BLaER1 treated with 17β-estradiol and CSF1 and Interleukin-3, amounts not matched to agents 10 nM and 100 nM (cell line): Measurements from ENCODE around the gene IRF3.

Experiments
- H3K27ac ChIP-seq, 11 experiments: shearing (Covaris generic); formaldehyde crosslinking; 2 replicates each; pipeline ENCODE4 v1.8.1; 2022
- H3K27me3 ChIP-seq, 11 experiments: shearing (Covaris generic); formaldehyde crosslinking; 2 replicates each; pipeline ENCODE4 v1.8.1; 2022
- H3K36me3 ChIP-seq, 11 experiments: shearing (Covaris generic); formaldehyde crosslinking; 2 replicates each; pipeline ENCODE4 v1.8.1; 2022
- H3K4me1 ChIP-seq, 10 experiments: shearing (Covaris generic); formaldehyde crosslinking; 2 replicates each; pipeline ENCODE4 v1.8.1; 2022
- H3K4me2 ChIP-seq, 11 experiments: shearing (Covaris generic); formaldehyde crosslinking; 2 replicates each; pipeline ENCODE4 v1.8.1; 2022
- H3K4me3 ChIP-seq, 10 experiments: shearing (Covaris generic); formaldehyde crosslinking; 2 replicates each; pipeline ENCODE4 v1.8.1; 2022
- H3K9ac ChIP-seq, 11 experiments: shearing (Covaris generic); formaldehyde crosslinking; 2 replicates each; pipeline ENCODE4 v1.8.1; 2022
- H3K9me3 ChIP-seq, 11 experiments: shearing (Covaris generic); formaldehyde crosslinking; replicated peaks in 1 of 11; 2 replicates each; pipeline ENCODE4 v1.8.1; 2022
- H4K20me1 ChIP-seq, 11 experiments: shearing (Covaris generic); formaldehyde crosslinking; 2 replicates each; pipeline ENCODE4 v1.8.1; 2022
- Cebpa-rat ChIP-seq, 11 experiments: shearing (Covaris generic); IDR thresholded peaks; 2 replicates each; pipeline ENCODE4 v1.8.1; 2022

The IRF3 gene

DNA sequence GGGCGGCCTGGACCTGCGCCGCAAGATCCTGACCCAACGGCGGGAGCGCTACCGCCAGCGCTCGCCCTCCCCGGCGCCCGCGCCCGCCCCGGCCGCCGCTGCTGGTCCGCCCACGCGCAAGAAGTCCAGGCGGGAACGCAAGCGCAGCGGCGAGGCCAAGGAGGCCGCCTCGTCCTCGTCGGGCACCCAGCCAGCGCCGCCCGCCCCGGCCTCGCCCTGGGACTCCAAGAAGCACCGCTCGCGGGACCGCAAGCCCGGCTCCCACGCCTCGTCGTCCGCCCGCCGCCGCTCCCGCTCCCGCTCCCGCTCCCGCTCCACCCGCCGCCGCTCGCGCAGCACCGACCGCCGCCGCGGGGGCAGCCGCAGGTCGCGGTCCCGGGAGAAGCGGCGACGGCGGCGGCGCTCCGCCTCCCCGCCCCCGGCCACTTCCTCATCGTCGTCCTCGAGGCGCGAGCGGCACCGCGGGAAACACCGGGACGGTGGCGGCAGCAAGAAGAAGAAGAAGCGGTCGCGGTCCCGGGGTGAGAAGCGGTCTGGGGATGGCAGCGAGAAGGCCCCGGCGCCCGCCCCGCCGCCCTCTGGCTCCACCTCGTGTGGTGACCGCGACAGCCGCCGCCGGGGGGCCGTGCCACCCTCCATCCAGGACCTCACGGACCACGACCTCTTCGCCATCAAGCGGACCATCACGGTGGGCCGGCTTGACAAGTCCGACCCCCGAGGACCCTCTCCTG lies 13.7 kb downstream of the IRF3 start:
- H3K27ac ChIP-seq: no peak overlapping the region
- H3K9ac ChIP-seq: no peak overlapping the region
- H3K9me3 ChIP-seq: no peaks in the 10 kb centered on the region
- no peak overlapping the region for H3K4me2 ChIP-seq
- H3K4me3 ChIP-seq: no peak overlapping the region
- no peaks in the 10 kb centered on the region for H3K27me3 ChIP-seq
- peaks cover 90 to 98% (median 96%) of the 10 kb centered on the region in 11 experiments for H3K36me3 ChIP-seq
- TF ChIP-seq Cebpa-rat (IDR thresholded peaks at IDR 0.05): no peak
- peaks cover 0 to 5% (median 0%) of the 10 kb centered on the region in 10 experiments; a peak in 2 of 20 replicates for H3K4me1 ChIP-seq
- H4K20me1 ChIP-seq: peaks cover 26 to 96% (median 76%) of the 10 kb centered on the region in 11 experiments; a peak in 20 of 22 replicates

DNA sequence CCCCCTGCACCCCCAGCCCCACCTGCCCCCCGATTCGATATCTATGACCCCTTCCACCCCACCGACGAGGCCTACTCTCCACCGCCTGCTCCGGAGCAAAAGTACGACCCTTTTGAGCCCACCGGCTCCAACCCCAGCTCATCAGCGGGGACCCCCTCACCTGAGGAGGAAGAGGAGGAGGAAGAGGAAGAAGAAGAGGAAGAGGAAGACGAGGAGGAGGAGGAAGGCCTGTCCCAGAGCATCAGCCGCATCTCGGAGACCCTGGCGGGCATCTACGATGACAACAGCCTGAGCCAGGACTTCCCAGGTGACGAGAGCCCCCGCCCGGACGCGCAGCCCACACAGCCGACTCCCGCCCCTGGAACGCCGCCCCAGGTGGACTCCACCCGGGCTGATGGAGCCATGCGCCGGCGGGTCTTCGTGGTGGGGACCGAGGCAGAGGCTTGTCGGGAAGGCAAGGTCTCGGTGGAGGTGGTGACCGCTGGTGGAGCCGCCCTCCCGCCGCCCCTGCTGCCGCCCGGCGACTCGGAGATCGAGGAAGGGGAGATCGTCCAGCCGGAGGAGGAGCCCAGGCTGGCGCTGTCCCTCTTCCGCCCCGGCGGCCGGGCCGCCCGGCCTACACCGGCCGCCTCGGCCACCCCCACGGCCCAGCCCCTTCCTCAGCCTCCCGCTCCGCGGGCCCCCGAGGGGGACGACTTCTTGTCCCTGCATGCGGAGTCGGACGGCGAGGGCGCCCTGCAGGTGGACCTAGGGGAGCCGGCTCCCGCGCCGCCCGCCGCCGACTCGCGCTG lies 14.4 kb downstream of the IRF3 start:
- Histone ChIP-seq H3K27ac (no peak overlapping the region), H3K27me3 (no peaks in the 10 kb centered on the region), H3K4me1 (peaks cover 0 to 3% (median 0%) of the 10 kb centered on the region in 10 experiments; a peak in 2 of 20 replicates), H4K20me1 (peaks cover 26 to 96% (median 77%) of the 10 kb centered on the region in 11 experiments; a peak in 20 of 22 replicates), H3K4me2 (no peak overlapping the region), H3K4me3 (no peak overlapping the region), H3K9ac (no peak overlapping the region), H3K36me3 (peaks cover 90 to 98% (median 96%) of the 10 kb centered on the region in 11 experiments), H3K9me3 (no peaks in the 10 kb centered on the region)
- no peak for TF ChIP-seq Cebpa-rat (IDR thresholded peaks at IDR 0.05)

DNA sequence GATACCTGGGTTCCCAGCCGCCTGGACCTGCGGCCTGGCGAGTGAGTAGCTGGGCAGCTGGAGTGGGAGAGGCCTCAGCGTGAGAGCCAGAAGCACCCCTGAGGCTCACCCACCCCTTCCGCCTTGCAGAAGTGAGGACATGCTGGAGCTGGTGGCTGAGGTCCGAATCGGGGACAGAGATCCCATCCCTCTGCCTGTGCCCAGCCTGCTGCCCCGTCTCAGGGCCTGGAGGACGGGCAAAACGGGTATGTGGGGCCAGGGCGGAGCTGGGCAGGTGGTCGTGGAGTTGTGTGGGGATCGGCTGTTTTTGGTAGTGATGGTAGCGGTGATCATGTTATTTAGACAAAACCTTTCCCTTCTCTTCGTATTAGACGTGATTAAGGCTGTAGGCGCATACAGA lies 19.1 kb downstream of the IRF3 start:
- Histone ChIP-seq H3K36me3 (peaks cover 64 to 74% (median 72%) of the 10 kb centered on the region in 11 experiments), H3K4me3 (no peak overlapping the region), H3K27ac (no peak overlapping the region), H3K4me2 (no peak overlapping the region), H3K9me3 (no peaks in the 10 kb centered on the region), H3K4me1 (peaks cover 25 to 28% (median 26%) of the 10 kb centered on the region in 10 experiments), H3K27me3 (no peaks in the 10 kb centered on the region), H3K9ac (peak overlapping the region in 6 of 11 experiments; percentile 19 to 100 (median 25); a peak in 4 of 22 replicates), H4K20me1 (peaks cover 22 to 78% (median 65%) of the 10 kb centered on the region in 11 experiments; a peak in 20 of 22 replicates)
- TF ChIP-seq Cebpa-rat (IDR thresholded peaks at IDR 0.05): no peak

DNA sequence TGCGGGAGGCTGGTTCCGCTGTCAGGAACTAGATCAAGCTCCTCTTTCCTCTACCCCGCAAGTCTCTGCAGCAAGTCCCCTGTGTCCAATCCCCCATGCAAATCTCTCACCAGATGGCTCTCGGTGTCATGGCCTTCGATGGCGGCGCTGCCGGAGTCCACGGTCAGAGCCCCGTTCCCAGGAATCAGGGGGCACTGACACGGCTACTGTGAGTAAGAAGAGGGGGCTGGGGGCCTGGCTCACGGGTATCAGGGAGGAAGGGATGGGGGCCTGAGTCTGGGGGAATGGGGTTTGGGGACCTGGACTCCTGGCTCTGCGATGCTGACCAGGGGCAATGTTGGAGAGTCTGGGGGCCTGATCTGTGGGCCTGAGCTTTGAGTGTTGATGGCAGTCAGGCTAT lies 19.7 kb downstream of the IRF3 start:
- no peak for TF ChIP-seq Cebpa-rat (IDR thresholded peaks at IDR 0.05)
- H4K20me1 ChIP-seq: peaks cover 22 to 73% (median 64%) of the 10 kb centered on the region in 11 experiments; a peak in 20 of 22 replicates
- H3K9ac ChIP-seq: peak overlapping the region in 9 of 11 experiments; percentile 19 to 100 (median 29); a peak in 8 of 22 replicates
- H3K27me3 ChIP-seq: no peaks in the 10 kb centered on the region
- H3K4me2 ChIP-seq: no peak overlapping the region
- peaks cover 58 to 69% (median 66%) of the 10 kb centered on the region in 11 experiments for H3K36me3 ChIP-seq
- H3K9me3 ChIP-seq: no peaks in the 10 kb centered on the region
- H3K27ac ChIP-seq: no peak overlapping the region
- H3K4me1 ChIP-seq: peaks cover 25 to 34% (median 32%) of the 10 kb centered on the region in 10 experiments
- H3K4me3 ChIP-seq: no peak overlapping the region

DNA sequence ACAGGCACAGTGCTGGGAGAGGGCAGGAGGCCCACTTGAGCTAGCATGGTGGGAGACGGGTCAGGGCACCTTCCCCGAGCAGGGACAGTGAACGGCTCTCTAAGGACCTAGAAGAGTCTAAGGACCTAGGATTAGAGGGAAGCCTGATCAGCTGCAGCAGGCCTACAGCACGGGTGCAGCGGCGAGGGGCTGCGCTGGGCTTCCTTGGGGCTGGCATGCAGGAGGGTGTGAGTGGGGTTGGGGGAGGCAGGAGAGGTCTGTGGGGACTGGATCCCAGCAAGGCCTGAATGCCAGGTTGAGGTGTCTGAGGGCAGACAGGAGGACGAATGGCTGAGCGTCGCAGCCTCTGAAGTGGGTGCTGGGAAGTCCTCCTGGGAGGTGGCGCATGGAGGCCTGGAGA lies 20.1 kb downstream of the IRF3 start:
- Histone ChIP-seq H3K9ac (peak overlapping the region in 7 of 11 experiments; percentile 23 to 100 (median 41); a peak in 9 of 22 replicates), H3K4me3 (no peak overlapping the region)

DNA sequence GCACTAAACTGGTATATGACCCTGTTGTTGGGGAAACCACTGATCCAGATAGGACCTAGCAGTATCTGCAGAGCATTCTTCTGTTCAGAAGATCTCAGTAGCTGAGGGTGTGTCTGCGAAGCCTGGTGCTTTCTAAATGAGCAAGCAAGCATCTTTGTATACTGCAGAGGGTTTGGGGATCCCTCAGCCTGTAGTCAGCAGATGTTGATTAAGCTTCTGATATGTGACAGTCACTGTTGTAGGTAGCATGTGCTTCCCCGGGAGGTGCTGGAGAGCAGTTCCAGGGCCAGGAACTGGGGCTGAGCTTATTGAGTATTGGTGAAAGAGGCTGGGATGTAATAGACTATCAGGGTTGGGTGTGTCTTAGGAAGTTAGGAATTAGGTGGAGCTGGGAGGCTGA lies 22.2 kb downstream of the IRF3 start:
- peak overlapping the region; percentile 89 to 100 (median 98); a peak in 12 of 20 replicates for H3K4me3 ChIP-seq
- peak overlapping the region in 3 of 11 experiments; percentile 97 to 99 (median 99); a peak in 3 of 22 replicates for H3K27ac ChIP-seq
- H3K4me1 ChIP-seq: peaks cover 34 to 51% (median 49%) of the 10 kb centered on the region in 10 experiments
- H3K27me3 ChIP-seq: no peaks in the 10 kb centered on the region
- peak overlapping the region; percentile 97 to 100 (median 99); a peak in 21 of 22 replicates for H3K9ac ChIP-seq
- no peak for TF ChIP-seq Cebpa-rat (IDR thresholded peaks at IDR 0.05)
- peak overlapping the region; percentile 83 to 99 (median 99) for H3K4me2 ChIP-seq
- peaks cover 39 to 45% (median 43%) of the 10 kb centered on the region in 11 experiments for H3K36me3 ChIP-seq
- no peaks in the 10 kb centered on the region for H3K9me3 ChIP-seq
- peaks cover 12 to 51% (median 42%) of the 10 kb centered on the region in 11 experiments; a peak in 19 of 22 replicates for H4K20me1 ChIP-seq

More for the DNA sequence above, 20.1 kb downstream of the IRF3 start:
- H3K27me3 ChIP-seq: no peaks in the 10 kb centered on the region
- H3K27ac ChIP-seq: peak overlapping the region in 2 of 11 experiments; percentile 38 to 45; a peak in 1 of 22 replicates
- peaks cover 25 to 38% (median 35%) of the 10 kb centered on the region in 10 experiments for H3K4me1 ChIP-seq
- H3K9me3 ChIP-seq: no peaks in the 10 kb centered on the region
- peaks cover 58 to 66% (median 64%) of the 10 kb centered on the region in 11 experiments for H3K36me3 ChIP-seq
- no peak for TF ChIP-seq Cebpa-rat (IDR thresholded peaks at IDR 0.05)
- H3K4me2 ChIP-seq: no peak overlapping the region
- H4K20me1 ChIP-seq: peaks cover 22 to 72% (median 63%) of the 10 kb centered on the region in 11 experiments; a peak in 20 of 22 replicates

- H3K9me3 ChIP-seq: no peaks in the 10 kb centered on the region
- peak overlapping the region; percentile 93 to 99 (median 97) for H3K27ac ChIP-seq
- H3K4me3 ChIP-seq: peak overlapping the region; percentile 89 to 100 (median 98)
- H3K4me1 ChIP-seq: peaks cover 40 to 60% (median 58%) of the 10 kb centered on the region in 10 experiments
- H3K36me3 ChIP-seq: peaks cover 30 to 36% (median 34%) of the 10 kb centered on the region in 11 experiments
- peaks cover 12 to 42% (median 33%) of the 10 kb centered on the region in 11 experiments; a peak in 19 of 22 replicates for H4K20me1 ChIP-seq
- peak overlapping the region; percentile 97 to 100 (median 99) for H3K9ac ChIP-seq
- no peaks in the 10 kb centered on the region for H3K27me3 ChIP-seq
- H3K4me2 ChIP-seq: peak overlapping the region; percentile 83 to 99 (median 99)
- no peak for TF ChIP-seq Cebpa-rat (IDR thresholded peaks at IDR 0.05)
These were observed 23.1 kb downstream of the IRF3 start for GRCh38 chr19:49642492-49643035.

DNA sequence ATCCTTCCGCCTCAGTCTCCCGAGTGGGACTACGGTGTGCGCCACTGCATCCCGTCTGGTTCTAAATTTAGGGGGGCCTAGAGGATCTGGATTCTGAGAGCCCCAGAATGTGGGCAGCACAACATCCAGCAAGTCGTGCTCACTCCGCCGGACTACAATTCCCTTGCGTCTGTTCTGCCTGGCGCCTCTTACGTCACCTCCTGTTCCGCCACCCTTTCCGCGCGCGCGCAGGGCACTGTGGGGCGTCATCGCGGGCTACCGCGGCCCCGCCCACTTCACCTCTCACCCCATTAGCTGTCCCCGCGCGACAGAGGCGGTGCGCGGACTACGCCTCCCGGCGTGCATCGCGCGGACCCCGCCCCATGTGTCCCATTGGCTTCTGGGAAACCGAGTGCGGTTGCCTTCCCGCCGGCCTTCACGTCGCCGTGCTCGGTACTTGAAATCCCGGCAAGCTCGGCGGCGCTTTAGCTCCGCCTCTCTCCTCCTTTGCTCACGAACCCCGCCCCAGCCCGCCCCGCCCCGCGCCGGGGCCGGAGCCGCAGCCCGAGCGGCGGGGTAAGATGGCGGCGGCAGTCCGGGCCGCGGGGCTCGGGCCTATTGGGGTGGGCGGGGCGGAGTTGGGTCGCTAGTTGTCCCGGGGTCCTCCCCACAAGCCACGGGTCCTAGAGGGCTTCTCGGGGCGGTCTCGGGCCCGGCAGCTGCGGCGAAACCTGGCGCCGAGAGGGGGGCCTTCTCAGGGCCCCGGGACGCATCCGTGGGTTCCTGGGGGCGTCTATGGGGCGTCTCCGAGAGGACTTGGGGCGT lies 23.8 kb downstream of the IRF3 start, which contains the start of gene SCAF1:
Gene SCAF1, plus strand, starts transcription at position 522 of the 804 bp plus-strand sequence. CDS start 2,818 bp downstream, outside the sequence.
- no peak for TF ChIP-seq Cebpa-rat (IDR thresholded peaks at IDR 0.05)
- peak within 1 kb of the TSS; percentile 97 to 100 (median 99) for H3K9ac ChIP-seq
- H3K4me1 ChIP-seq: peaks cover 44 to 67% (median 64%) of the 10 kb centered on the region in 10 experiments
- H3K27me3 ChIP-seq: no peaks in the 10 kb centered on the region
- peaks cover 23 to 29% (median 28%) of the 10 kb centered on the region in 11 experiments for H3K36me3 ChIP-seq
- no peaks in the 10 kb centered on the region for H3K9me3 ChIP-seq
- H3K4me2 ChIP-seq: peak within 1 kb of the TSS; percentile 97 to 99 (median 99)
- H3K4me3 ChIP-seq: peak within 1 kb of the TSS; percentile 89 to 100 (median 98)
- H4K20me1 ChIP-seq: peaks cover 12 to 35% (median 26%) of the 10 kb centered on the region in 11 experiments; a peak in 19 of 22 replicates
- peak within 1 kb of the TSS; percentile 94 to 99 (median 97) for H3K27ac ChIP-seq
